GM21390 (cell line): ENCODE measurements around the gene CASS4.
"Not testable (repeated sequence)": the region's sequence is repeated elsewhere in the genome, so short reads cannot be mapped to it uniquely, and the experiment has no call there.

ENCODE experiments used
- ATAC-seq: cut with Tn5 transposase; IDR thresholded peaks from one replicate; pipeline ENCODE4 v1.9.1; 2021; ENCODE audit not compliant: unreplicated experiment

Gene CASS4

GRCh38 chr20:56391596-56392131, 20.4 kb upstream of the CASS4 start:
- peak; percentile 32 for ATAC-seq

DNA sequence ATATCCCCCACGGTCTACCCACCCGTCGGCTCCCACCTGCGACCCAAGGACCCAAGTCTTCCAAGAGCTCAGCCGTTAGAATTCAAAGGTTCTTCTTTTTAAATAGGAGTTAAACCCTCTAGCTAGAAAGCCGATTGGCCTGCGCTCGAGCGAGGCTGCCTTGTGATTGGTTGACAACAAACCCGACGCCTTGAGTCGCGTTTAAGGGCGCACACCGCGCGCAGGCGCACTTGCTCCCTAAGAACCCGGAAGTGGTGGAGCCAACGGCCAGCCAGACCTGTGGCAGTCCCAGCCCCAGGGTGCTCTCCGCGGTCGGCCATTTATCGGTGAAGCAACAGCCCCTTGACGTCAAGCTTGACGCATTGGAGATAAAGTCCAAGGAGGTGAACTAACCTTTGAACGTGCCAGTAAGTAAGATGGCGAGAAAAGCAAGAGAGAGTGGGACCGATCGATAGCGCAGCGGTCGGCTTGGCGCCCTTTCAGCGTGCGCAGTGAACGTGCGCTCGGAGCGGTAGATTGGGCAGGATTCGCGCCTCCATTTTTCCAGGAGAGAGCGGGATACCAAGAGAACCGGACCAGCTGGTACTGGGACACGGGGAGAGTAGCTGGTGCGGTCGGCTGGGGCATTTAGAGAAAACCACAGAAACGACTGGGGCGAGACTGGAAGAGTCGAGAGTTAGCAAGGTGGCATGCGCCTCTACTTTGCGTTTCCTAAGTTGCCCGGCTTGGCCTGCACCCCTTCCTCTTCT, 19.8 kb upstream of the CASS4 start, which contains the start of the genes AURKA and CSTF1:
AURKA (minus strand) TSS at position 84 of the 749 bp plus-strand sequence. CDS start 4,018 bp downstream, outside the sequence.
CSTF1 (plus strand) TSS at position 514 of the 749 bp plus-strand sequence. CDS start 2,908 bp downstream, outside the sequence.
- peak; percentile 93 for ATAC-seq

GRCh38 chr20:56392881-56393482, 19.1 kb upstream of the CASS4 start:
- no peak for ATAC-seq

DNA sequence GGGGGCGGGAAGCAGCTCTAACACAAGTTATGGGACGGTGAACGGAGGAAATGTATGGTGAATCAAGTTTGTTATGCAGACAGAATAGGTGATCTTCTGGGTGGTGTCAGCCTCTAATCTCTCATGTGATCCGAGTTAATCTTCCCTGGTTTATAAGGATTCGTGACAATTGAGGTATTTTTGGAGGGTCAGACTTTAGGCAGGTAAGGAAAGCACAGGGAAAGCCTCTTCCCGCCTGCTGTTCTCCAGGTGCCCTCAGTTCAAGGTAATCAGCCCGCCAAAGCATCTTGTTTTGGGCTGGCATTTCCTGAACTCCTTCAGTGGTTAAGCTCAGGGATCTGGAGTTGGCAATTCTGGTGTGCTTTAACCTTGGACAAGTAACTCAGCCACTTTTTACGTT, 18.4 kb upstream of the CASS4 start:
- ATAC-seq = no peak

- no peak for ATAC-seq
Measured at GRCh38 chr20:56395166-56395565, 16.9 kb upstream of the CASS4 start.

GRCh38 chr20:56400001-56400640, 11.9 kb upstream of the CASS4 start:
- peak; percentile 77 for ATAC-seq

GRCh38 chr20:56403465-56403864, 8.6 kb upstream of the CASS4 start:
- ATAC-seq = no peak

GRCh38 chr20:56405356-56405755, 6.7 kb upstream of the CASS4 start:
- ATAC-seq = not testable (repeated sequence)

DNA sequence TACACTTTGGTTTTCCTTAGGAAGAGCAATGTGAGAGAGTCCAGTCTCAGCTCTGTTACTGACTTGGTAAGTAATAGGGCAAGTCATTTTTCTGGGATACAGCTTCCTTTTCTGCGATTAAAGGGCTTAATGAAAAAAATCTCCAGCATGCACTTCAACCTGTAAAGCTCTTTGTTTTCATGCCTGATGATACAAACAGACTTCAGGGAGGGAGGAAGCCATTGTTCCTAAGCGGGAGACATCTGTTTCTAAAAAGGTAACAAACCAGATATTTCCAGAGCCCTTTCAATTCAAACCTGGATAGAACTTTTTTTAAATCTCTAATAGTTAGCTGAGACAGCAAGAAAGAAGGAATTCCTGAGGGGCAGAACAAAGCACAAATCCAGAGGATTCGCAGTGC, 5.2 kb upstream of the CASS4 start:
- no peak for ATAC-seq

DNA sequence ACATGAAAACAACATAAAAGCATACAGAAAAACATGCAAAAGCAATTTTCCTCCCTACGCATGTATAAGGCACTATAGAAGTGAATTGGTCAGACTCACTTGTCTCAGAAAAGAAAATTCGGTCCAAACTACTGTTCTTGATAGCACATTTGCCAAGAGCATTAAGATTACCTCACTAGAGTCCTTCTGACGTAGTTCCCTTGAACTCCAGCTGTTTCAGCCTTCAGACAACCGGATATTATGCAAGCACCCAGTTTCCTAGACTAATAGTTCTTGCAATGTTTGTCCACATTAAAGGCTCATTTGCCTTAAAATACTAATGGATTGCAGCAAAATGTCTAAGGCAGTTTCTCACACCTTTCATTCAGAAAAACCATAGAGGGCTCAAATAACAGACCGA, 2.5 kb upstream of the CASS4 start:
- no peak for ATAC-seq

DNA sequence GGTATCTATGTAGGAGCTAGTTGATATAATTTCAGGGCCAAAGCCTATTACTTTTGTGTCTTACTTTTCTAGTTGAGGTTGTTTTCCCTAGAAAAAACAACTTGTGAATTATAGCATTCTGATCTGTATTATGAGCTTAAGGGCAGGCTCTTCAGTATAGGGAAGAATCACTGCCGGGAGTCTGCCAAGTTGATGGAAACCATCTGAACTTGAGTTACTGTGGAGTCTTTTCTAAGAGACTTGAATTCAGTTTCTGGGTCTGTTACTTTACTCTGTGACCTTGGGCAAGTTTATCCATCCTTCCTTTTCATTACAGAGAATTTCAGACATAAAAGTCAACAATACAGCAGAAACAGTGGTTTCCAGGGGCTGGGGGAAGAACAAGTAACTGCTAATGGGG, 2.1 kb upstream of the CASS4 start:
- ATAC-seq = no peak

GRCh38 chr20:56411287-56411686, 773 bp upstream of the CASS4 start:
- ATAC-seq = not testable (repeated sequence)

DNA sequence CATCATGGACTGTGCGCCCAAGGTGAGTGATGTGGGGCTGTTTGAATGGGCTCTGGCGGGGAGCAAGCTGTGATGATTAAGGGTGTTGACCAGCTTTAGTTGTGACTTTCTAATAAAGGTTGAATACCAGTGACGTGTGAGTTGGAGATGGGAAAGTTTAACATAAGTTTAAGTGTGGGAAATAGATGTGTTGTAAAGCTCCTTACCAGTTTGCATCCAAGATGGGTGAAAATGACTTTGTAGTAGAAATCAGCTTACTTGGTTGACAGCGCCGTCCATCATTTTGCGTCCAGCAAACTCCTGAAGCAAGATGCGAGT, 372 bp downstream of the CASS4 start:
- no peak for ATAC-seq

DNA sequence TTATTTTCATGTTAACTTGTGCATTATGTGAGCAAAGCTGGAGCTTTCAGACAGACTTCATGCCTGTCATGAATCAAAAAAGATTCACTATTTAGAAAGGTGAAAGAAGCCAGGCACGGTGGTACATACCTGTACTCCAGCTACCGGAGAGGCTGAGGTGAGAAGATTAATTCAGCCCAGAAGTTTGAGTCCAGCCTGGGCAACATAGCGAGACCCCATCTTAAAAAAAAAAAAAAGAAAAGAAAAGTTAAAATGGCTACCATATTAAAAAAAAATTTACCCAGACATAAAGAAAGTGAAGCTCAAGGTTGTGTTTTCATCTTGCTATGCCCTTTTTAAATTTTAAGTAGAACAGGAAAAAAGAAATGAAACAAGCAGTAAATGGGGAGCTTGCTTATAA, 889 bp downstream of the CASS4 start:
- ATAC-seq = no peak

- ATAC-seq = no peak
Measured at GRCh38 chr20:56414842-56415765, 3.0 kb downstream of the CASS4 start.

DNA sequence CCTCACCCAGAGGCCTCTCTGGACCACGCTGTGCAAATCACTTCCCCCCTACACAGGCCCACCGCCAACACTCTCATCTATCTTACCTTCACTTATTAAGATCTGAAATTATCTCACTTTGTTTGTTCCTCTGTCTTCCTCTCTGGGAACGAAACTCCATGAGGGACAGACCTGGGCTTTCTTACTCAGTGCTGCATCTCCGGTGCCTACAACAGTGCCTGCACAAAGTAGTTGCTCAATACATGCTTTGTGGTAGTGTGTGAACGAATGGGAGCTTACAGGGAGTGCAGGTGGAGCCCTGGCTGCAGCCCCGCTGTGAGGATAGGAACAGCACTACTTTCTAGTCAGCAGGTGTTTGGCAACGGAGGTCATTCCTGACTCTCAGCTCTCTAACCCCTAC, 5.3 kb downstream of the CASS4 start:
- ATAC-seq = no peak

DNA sequence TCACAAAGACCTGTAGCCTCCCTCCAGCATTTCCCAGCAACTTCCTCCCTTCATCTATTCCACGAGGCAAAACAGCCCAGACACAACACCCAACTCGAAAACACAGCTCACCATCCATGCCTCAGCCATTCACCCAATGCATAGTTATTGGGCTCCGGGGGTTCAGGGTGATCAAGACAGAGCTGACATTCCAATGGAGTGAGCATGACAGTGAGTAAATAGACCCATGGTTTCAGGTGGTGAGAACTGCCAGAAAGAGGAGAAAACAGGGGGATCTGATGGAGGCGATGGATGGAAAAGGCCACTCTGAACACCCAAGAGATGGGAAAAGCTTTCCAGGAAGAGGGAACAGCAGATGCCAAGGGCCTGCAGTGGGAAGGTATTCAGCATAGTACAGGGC, 5.9 kb downstream of the CASS4 start:
- ATAC-seq = no peak

GRCh38 chr20:56418385-56418861, 6.4 kb downstream of the CASS4 start:
- no peak for ATAC-seq

DNA sequence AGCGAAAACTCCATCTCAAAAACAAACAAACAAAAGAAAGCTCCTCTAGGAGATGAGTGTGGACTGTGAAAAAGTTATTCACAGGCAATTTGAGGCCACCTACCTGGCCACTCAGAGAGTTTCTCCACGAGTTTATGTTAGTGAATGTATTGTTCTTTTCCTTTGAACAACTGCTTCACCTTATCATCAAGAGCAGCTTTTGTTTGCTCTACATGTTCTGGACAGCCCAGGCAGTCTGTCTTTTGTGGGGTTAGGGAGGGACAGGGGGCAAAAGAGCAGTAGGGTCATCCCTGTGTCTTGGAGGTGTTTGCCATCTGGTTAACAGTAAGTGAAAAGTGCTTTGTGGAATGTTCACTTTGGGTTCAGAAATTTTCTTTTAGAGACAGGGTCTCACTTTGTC, 8.0 kb downstream of the CASS4 start:
- ATAC-seq = no peak

GRCh38 chr20:56420940-56421688, 9.1 kb downstream of the CASS4 start:
- ATAC-seq = no peak
